Body of pancreas (tissue), 4 donors: Measurements from ENCODE around the gene MICU1.

Experiments used
- CTCF ChIP-seq, 7 experiments: fragments of 450-650 bp in 4 of 7; fragments of 200-600 bp in 3 of 7; sonication (generic) in 3 of 7; IDR thresholded peaks; one replicate each; pipeline ENCODE4 v1.5.1; 2016 to 2019; ENCODE audit warnings: antibody characterized with exemption in 7 of 7
- POLR2A ChIP-seq, 3 donors: fragments of 450-650 bp; IDR thresholded peaks; one replicate each; pipeline ENCODE4 v1.6.1; 2016; ENCODE audit warnings: antibody characterized with exemption in 3 of 3, mild to moderate bottlenecking in 2 of 3

GRCh38 chr10:72557362-72557761 is 68.5 kb downstream of the MICU1 start:
- TF ChIP-seq POLR2A (IDR thresholded peaks at IDR 0.05) (no peak), CTCF (IDR thresholded peaks at IDR 0.05) (no peak)
